ENCODE measurements around the gene BCR.

Gene BCR

DNA sequence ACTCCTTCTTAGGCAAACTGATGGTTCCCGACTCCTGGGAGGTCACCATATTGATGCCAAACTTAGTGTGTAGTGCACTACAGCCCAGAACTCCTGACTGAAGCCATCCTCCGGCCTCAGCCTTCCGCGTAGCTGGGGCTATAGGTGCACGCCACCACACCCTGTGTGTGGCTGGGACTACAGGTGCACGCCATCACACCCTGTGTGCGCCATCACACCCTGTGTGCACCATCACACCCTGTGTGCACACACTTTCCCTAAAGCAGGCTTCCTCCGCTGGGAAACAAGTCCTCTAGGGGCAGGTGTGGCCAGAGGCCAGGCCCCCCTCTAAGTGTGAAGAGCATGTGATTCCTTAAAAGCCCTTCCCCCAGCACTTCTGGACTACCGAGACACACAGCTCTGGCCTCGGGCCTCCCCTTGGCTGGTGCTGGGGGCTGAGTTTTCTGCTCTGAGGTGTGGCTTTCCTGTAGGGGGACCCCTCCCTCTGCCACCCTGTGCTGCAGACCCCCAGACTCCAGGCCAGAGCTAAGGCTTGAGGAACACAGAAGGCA is 81.7 kb downstream of the BCR start:
- Mint-ChIP-seq H3K4me1 (ENCODE audit: low read depth) (peaks cover 2% of the 10 kb centered on the region), H3K27ac (no peak overlapping the region), H3K36me3 (ENCODE audit: low read depth) (peaks cover 11% of the 10 kb centered on the region), H3K9me3 (no peaks in the 10 kb centered on the region), H3K27me3 (ENCODE audit: low read depth) (no peaks in the 10 kb centered on the region), H3K4me3 (no peak overlapping the region)

DNA sequence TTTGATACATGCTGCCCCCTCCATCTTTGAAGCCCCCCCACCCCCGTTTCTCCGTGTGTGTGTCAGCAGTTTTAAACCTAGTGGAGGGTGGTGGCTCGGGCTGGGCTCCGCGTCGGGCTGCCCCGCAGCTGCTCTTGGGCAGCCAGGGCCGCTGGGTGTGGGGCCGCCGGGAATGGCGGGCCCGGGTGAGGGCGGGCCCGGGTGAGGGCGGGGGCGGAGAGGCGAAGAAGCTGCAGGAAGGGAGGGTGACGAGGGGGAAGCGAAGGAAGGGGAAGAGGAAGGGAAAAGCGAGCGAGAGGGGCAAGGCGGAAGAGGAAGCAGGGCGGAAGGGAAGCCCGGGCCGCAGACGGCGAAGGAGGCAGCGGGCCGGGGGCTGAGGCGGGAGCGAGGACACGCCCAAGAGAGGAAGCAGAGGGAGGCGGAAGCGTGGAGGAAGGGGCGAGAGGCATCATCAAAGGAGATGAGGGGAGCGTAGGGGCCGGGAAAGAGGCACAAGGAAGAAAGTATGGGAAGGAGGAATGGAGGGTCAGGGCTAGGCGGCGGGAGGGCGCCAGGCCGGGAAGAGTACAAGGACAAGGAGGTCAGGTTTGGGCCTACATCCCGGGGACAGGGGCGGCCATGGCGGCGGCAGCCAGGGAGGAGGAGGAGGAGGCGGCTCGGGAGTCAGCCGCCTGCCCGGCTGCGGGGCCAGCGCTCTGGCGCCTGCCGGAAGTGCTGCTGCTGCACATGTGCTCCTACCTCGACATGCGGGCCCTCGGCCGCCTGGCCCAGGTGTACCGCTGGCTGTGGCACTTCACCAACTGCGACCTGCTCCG is 82.4 kb downstream of the BCR start:
- peaks cover 9% of the 10 kb centered on the region for H3K36me3 Mint-ChIP-seq (ENCODE audit: low read depth)
- peaks cover 3% of the 10 kb centered on the region for H3K4me1 Mint-ChIP-seq (ENCODE audit: low read depth)
- no peaks in the 10 kb centered on the region for H3K27me3 Mint-ChIP-seq (ENCODE audit: low read depth)
- no peaks in the 10 kb centered on the region for H3K9me3 Mint-ChIP-seq
- H3K4me3 Mint-ChIP-seq: no peak overlapping the region
- H3K27ac Mint-ChIP-seq: no peak overlapping the region

DNA sequence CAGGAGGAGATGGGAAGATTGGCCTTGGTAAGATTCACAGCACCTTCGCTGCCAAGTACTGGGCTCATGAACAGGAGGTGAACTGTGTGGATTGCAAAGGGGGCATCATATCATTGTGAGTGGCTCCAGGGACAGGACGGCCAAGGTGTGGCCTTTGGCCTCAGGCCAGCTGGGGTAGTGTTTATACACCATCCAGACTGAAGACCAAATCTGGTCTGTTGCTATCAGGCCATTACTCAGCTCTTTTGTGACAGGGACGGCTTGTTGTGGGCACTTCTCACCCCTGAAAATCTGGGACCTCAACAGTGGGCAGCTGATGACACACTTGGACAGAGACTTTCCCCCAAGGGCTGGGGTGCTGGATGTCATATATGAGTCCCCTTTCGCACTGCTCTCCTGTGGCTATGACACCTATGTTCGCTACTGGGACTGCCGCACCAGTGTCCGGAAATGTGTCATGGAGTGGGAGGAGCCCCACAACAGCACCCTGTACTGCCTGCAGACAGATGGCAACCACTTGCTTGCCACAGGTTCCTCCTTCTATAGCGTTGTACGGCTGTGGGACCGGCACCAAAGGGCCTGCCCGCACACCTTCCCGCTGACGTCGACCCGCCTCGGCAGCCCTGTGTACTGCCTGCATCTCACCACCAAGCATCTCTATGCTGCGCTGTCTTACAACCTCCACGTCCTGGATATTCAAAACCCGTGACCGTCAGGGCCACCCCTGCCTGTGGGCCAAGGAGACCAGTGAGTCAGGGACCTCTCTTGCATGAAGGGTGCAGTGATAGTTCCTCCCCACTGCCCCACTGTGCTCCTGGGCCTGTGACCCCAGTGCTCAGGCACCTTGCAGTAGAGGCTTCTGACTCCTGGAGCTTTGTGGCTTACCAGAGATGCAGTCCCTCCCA is 83.6 kb downstream of the BCR start:
- Mint-ChIP-seq H3K4me3 (no peak overlapping the region), H3K4me1 (ENCODE audit: low read depth) (peaks cover 10% of the 10 kb centered on the region)

GRCh38 chr22:23264610-23265367 is 84.5 kb downstream of the BCR start:
- Mint-ChIP-seq H3K27ac (no peak overlapping the region), H3K9me3 (no peaks in the 10 kb centered on the region), H3K27me3 (ENCODE audit: low read depth) (no peaks in the 10 kb centered on the region), H3K4me1 (ENCODE audit: low read depth) (peaks cover 10% of the 10 kb centered on the region), H3K4me3 (no peak overlapping the region), H3K36me3 (ENCODE audit: low read depth) (peaks cover 12% of the 10 kb centered on the region)

More for the DNA sequence above, 83.6 kb downstream of the BCR start:
- no peaks in the 10 kb centered on the region for H3K27me3 Mint-ChIP-seq (ENCODE audit: low read depth)
- peak overlapping the region; percentile 84 for H3K27ac Mint-ChIP-seq
- H3K36me3 Mint-ChIP-seq (ENCODE audit: low read depth): peaks cover 11% of the 10 kb centered on the region
- no peaks in the 10 kb centered on the region for H3K9me3 Mint-ChIP-seq

GRCh38 chr22:23265368-23265700 is 85.0 kb downstream of the BCR start:
- no peak overlapping the region for H3K4me3 Mint-ChIP-seq
- no peaks in the 10 kb centered on the region for H3K27me3 Mint-ChIP-seq (ENCODE audit: low read depth)
- H3K36me3 Mint-ChIP-seq (ENCODE audit: low read depth): peaks cover 15% of the 10 kb centered on the region
- no peaks in the 10 kb centered on the region for H3K9me3 Mint-ChIP-seq
- no peak overlapping the region for H3K27ac Mint-ChIP-seq
- H3K4me1 Mint-ChIP-seq (ENCODE audit: low read depth): peaks cover 10% of the 10 kb centered on the region

DNA sequence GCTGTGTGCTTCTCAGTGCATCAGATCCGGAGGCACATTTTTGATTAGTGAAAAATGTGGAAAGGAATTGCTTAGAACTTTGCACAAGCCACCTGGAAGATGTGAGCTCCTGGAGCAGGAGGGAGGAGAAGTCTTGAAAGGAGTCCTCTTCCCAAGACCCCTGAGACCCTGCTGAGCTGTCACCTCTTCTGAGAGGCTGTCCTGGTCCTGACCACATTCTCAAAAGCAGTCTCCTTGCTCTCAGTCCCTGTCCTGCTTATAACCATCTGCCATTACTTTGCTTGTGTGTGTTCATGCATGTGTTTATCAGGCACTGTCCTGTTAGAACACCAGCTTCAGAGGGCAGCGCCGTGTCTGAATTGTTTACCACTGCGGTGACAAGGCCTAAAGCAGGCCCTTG is 86.5 kb downstream of the BCR start:
- Mint-ChIP-seq H3K4me3 (no peak overlapping the region), H3K36me3 (ENCODE audit: low read depth) (peaks cover 11% of the 10 kb centered on the region), H3K4me1 (ENCODE audit: low read depth) (peaks cover 10% of the 10 kb centered on the region), H3K27ac (no peak overlapping the region), H3K9me3 (no peaks in the 10 kb centered on the region), H3K27me3 (ENCODE audit: low read depth) (no peaks in the 10 kb centered on the region)

DNA sequence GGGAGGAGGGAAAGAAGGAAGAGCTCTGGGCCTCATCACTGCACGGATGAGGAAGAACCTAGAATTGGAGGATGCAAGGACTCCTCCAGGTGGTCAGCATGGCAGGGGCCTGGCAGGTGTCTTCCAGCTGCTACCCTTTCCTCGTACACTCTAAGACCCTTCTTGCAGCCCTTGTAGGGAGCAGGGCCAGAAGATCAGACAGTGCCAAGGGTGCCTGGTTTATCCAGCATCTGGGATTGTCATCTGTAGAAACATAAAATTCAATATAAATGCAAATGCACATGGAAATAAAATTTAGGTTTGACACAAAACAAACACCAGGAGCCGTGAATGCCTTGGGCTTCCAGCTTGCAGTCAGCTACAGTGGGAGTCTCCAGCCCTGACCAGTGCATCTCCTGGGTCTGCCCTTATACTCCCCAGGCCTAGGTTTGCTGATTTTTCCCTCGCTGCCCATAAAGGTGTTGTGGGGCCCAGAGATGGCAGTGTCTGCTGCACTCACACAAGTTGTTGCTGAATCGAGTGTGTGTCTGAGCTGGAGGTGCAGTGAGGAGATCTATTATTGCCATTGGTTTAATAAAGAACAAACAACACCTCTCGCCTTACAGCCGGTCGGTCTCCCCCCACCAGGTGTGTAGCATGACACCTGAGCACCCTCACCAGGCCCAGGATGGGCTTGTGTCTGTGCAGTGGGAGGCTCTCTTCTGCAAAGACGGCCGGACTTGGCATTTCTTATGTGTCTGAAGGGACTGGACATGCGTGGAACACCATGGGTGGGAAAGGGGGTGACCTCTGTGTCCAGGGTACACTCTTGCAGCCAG is 87.1 kb downstream of the BCR start:
- Mint-ChIP-seq H3K4me1 (ENCODE audit: low read depth) (peaks cover 10% of the 10 kb centered on the region), H3K27ac (no peak overlapping the region), H3K9me3 (no peaks in the 10 kb centered on the region), H3K36me3 (ENCODE audit: low read depth) (peaks cover 11% of the 10 kb centered on the region), H3K27me3 (ENCODE audit: low read depth) (no peaks in the 10 kb centered on the region), H3K4me3 (no peak overlapping the region)

DNA sequence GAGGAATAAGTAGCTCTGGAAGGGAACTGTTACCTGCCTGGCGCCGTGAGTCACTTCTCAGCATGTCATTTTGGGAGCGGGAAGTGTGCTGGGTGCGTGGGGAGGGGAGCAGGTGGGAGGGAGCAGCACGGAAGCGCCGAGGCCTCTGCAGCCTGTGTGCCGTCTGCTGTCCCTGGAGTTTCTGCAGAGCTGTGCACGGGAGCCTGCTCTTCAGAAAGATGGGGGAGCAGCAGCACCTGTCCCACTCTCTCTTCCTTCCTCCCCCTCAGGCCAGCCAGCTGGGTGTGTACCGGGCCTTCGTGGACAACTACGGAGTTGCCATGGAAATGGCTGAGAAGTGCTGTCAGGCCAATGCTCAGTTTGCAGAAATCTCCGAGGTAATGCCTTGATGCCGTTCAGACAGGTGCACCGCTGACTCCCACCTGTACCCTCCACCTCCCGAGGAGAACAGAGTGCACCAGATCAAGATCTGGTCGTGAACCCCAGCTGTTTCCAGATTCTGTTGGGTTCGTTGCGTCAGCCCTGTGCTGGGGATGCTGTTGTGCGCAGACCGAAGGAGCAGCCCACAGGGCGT is 87.9 kb downstream of the BCR start:
- Mint-ChIP-seq H3K27ac (no peak overlapping the region), H3K9me3 (no peaks in the 10 kb centered on the region), H3K36me3 (ENCODE audit: low read depth) (peaks cover 11% of the 10 kb centered on the region), H3K4me3 (no peak overlapping the region), H3K4me1 (ENCODE audit: low read depth) (peaks cover 10% of the 10 kb centered on the region), H3K27me3 (ENCODE audit: low read depth) (no peaks in the 10 kb centered on the region)

DNA sequence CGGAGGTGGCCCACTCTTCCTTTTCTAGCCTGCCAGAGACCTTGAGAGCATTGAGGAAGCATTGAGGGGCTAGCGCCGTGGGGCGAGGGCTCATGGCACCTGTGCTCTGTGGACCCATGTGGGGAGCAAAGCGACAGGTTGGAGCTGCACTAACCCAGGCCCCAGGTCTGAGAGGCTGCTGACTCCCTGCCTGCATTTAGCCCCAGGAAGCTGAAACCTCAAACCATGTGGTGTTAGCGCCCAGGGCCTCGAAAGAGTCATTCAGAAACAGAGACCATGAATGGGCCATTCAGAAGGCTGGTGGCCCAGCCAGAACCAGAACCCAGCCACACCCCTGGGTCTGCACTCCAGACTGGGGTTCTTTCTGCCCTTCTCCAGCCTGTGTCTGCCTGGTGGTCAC is 88.6 kb downstream of the BCR start:
- no peaks in the 10 kb centered on the region for H3K27me3 Mint-ChIP-seq (ENCODE audit: low read depth)
- peaks cover 10% of the 10 kb centered on the region for H3K4me1 Mint-ChIP-seq (ENCODE audit: low read depth)
- no peak overlapping the region for H3K27ac Mint-ChIP-seq
- H3K4me3 Mint-ChIP-seq: no peak overlapping the region
- no peaks in the 10 kb centered on the region for H3K9me3 Mint-ChIP-seq
- peaks cover 10% of the 10 kb centered on the region for H3K36me3 Mint-ChIP-seq (ENCODE audit: low read depth)

DNA sequence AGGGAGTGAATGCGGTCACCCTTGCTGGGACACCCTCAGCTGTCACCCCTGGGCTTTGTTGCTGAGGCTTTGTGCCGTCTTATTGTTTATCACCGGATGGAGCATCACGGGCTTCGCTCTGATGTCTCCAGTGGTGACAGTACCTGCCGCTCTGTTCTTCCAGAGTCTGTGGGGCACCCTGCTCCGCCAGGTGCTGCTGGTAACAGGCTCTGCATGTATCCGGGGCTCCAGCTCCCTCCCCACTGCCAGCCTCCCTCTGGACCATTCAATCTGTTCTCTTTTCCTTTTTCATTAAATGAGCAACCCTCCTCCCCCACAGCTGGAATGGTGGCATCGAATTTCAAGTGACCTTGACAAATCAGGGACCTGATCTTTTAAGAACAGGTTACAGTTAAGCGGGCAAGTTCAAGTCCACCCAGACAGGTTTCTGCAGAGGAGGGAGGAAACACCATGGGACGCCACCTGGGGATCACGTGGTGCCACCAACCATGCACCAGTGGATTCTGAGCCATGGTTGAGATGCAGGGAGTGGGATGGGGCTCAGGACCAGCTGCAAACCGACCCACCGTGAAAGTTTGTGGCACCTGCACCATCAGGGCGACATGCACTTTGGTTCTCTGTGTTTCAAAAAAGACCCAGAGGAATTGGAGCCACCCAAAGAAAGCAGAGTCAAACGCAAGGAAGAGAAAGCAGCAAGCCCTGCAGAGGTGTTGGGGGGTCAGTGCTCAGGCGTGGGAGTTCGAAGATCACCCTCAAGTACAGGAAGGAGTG is 89.3 kb downstream of the BCR start:
- Mint-ChIP-seq H3K4me1 (ENCODE audit: low read depth) (peaks cover 10% of the 10 kb centered on the region), H3K36me3 (ENCODE audit: low read depth) (peaks cover 12% of the 10 kb centered on the region), H3K4me3 (no peak overlapping the region), H3K9me3 (no peaks in the 10 kb centered on the region), H3K27ac (peak overlapping the region; percentile 26), H3K27me3 (ENCODE audit: low read depth) (no peaks in the 10 kb centered on the region)

DNA sequence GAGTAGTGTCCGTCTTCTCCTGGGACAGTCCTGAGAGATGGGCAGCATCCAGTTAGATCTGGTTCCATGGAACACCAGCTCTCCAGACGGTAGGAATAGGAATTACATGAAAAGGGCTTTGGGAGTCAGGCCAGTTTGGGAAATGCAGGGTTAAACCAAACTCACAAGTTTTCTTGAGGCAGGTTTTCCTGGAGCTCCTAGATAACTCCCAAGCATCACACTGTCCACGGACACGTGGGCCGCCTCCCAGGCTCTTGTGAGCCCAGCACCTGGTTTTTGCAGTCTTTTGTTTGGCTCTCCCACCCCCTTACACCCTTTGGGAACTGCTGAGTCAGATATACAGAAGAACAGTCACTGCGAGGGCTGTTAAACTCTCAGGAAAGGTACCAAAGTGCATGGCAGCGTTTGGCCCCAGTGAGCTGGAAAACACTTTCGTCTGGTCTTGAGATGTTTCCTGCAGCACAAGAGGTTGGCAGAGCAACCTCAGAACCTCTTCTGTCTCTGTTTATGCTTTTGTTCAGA is 90.0 kb downstream of the BCR start:
- H3K27me3 Mint-ChIP-seq (ENCODE audit: low read depth): no peaks in the 10 kb centered on the region
- peak overlapping the region; percentile 26 for H3K27ac Mint-ChIP-seq
- H3K36me3 Mint-ChIP-seq (ENCODE audit: low read depth): peaks cover 12% of the 10 kb centered on the region
- peaks cover 10% of the 10 kb centered on the region for H3K4me1 Mint-ChIP-seq (ENCODE audit: low read depth)
- H3K9me3 Mint-ChIP-seq: no peaks in the 10 kb centered on the region
- H3K4me3 Mint-ChIP-seq: no peak overlapping the region

DNA sequence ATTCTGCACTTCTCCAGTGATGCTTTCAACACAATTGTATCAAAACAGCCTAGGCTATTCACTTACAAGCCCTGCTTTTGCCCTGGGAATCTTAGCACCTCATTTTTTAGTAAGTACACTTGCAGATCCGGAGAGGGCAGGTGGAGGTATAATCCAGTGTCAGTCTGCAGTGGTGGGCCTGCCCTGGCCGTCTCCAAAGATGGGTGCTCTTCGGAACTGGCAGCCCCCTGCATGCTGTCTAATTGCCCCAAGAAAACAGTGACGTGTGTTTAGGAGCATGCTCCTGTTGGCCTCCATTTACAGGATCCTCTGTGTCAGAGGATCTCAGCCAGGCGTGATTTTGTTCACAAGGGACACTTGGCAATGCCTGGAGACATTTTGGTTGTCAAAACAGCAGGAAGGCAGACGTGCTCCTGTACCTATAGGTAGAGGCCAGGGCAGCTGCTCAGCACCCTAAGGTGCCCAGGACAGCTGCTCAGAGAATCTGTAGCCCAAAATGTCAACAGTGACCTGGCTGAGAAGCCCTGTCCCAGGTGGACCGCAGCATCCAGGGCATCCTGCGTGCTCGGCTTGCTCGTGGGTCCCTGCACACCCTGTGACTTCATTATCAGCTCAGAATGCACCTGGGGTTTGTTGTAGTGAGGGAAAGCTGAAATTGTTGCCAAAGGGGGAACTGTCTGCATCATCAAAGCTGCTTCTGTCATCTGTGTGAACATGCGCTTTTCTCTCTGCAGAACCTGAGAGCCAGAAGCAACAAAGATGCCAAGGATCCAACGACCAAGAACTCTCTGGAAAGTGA is 90.7 kb downstream of the BCR start:
- peaks cover 13% of the 10 kb centered on the region for H3K36me3 Mint-ChIP-seq (ENCODE audit: low read depth)
- H3K27me3 Mint-ChIP-seq (ENCODE audit: low read depth): no peaks in the 10 kb centered on the region
- H3K27ac Mint-ChIP-seq: no peak overlapping the region
- no peak overlapping the region for H3K4me3 Mint-ChIP-seq
- H3K4me1 Mint-ChIP-seq (ENCODE audit: low read depth): peaks cover 10% of the 10 kb centered on the region
- no peaks in the 10 kb centered on the region for H3K9me3 Mint-ChIP-seq
